Naive thymus-derived CD8-positive, alpha-beta T cell (primary cell): ENCODE data around the gene SLC39A7. TPM values are rescaled to one million over a fixed set of nuclear protein-coding genes. Genes with fewer than 3 reads are reported as not detected.

Source experiments
- ATAC-seq, 2 donors: fragments of 150-1000 bp; cut with Tn5 transposase in 1 of 2; sonication (Bioruptor Pico), chemical (Tn5 transposase) in 1 of 2; 1 replicate in 1 of 2; 2 replicates in 1 of 2; pipeline ENCODE4 v1.10.0; 2021; ENCODE audit warnings: mild to moderate bottlenecking in 2 of 2, moderate library complexity in 2 of 2
- POLR2A ChIA-PET: fragments of 350-600 bp; sonication (Branson Sonifier 250); formaldehyde crosslinking; loops from one replicate; lab custom pipeline; 2021; ENCODE audit warnings: antibody characterized with exemption; lab: Charles Lee
- DNase-seq, 10 donors: peaks; one replicate each; pipeline versions ENCODE4 v3.0.0 to v3.0.0-alpha.2; 2020 to 2022
- H3K27ac Mint-ChIP-seq, 10 donors: one replicate each; pipeline ENCODE4 v1.8.0; 2020 to 2022; ENCODE audit warnings: mild to moderate bottlenecking in 10 of 10, mixed read lengths in 10 of 10, moderate library complexity in 4 of 10, inconsistent platforms in 1 of 10
- H3K27me3 Mint-ChIP-seq, 5 donors: one replicate each; pipeline ENCODE4 v1.8.0; 2021 to 2022; ENCODE audit warnings: mixed read lengths in 5 of 5
- H3K36me3 Mint-ChIP-seq, 3 donors: one replicate each; pipeline ENCODE4 v1.8.0; 2020 to 2022; ENCODE audit warnings: mixed read lengths in 3 of 3, mild to moderate bottlenecking in 2 of 3, inconsistent platforms in 1 of 3
- H3K4me1 Mint-ChIP-seq, 4 donors: one replicate each; pipeline ENCODE4 v1.8.0; 2021 to 2022; ENCODE audit warnings: mixed read lengths in 4 of 4
- H3K4me3 Mint-ChIP-seq, 10 donors: one replicate each; pipeline ENCODE4 v1.8.0; 2020 to 2022; ENCODE audit warnings: mild to moderate bottlenecking in 10 of 10, mixed read lengths in 10 of 10, moderate library complexity in 6 of 10, inconsistent platforms in 1 of 10
- H3K9me3 Mint-ChIP-seq, 9 donors: one replicate each; pipeline ENCODE4 v1.8.0; 2020 to 2022; ENCODE audit warnings: mixed read lengths in 9 of 9, mild to moderate bottlenecking in 3 of 9, inconsistent platforms in 1 of 9, moderate library complexity in 1 of 9
- polyA plus RNA-seq, 3 donors: library from polyadenylated mRNA; unstranded; fragments of 300-500 nt; fragmentation: Illumina TruSeq; gene quantifications; one replicate each; pipeline ENCODE4 v1.2.3, GENCODE V29; 2021
- total RNA-seq, 8 experiments: library from RNA in 2 of 8; stranded (reverse) in 2 of 8; gene quantifications; one replicate each; pipeline ENCODE4 v1.2.3 and lab custom pipeline; 2021 to 2026

Gene SLC39A7
- total and polyA plus RNA-seq, 5 experiments from 2014 or later = 18.8 to 36.4 (median 23.8) TPM

DNA sequence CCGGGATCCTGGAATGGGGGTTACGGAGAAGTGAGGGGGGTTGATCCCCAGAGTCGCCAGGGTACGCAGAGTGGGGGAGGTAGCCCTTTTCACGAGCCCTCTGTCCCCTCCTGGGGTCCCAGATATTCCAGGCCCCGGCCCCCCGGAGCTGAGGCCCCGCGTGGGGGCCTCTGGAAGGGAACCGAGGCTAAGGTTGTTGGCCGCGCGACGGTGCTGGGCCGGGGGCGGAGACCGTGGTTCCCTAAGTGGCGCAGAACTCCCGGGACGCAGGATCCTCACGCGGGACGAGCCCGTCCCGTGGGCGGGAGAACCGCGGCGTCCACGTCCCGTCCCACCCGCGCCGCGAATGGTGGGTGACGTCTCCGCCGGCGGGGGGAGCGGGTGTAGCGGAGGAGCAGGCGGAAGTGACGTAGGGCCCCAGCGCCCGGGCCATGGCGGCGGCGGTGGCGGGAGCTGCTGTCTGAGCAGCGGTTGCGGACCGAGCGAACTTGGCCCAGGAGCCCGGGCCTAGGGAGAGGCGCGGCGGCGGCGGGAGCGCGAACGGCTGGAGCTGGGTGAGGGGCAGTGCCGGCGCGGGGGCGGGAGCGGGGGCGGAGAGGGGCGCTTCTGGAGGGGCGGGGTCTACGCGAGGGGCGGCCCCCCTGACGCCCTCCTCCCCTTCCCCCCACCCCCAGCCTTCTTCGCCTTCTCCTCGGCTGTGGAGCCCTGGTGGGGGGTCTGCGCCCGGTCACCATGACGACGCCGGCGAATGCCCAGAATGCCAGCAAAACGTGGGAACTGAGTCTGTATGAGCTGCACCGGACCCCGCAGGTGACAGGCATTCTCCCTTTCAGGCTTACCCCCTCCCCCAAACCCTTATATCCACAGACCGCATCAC lies 7.7 kb downstream of the SLC39A7 start, which contains the start of gene RING1:
Gene RING1 (plus strand): TSS at position 410 of the 877 bp plus-strand sequence. CDS start 323 bp downstream, at position 733.
- H3K27ac Mint-ChIP-seq = peak within 1 kb of the TSS; percentile 88 to 98 (median 96)
- peaks cover 0 to 31% (median 7%) of the 10 kb centered on the region in 3 donors for H3K36me3 Mint-ChIP-seq
- H3K4me3 Mint-ChIP-seq = peak within 1 kb of the TSS; percentile 84 to 99 (median 94)
- no peaks in the 10 kb centered on the region for H3K9me3 Mint-ChIP-seq
- H3K27me3 Mint-ChIP-seq = peaks cover 0 to 3% (median 0%) of the 10 kb centered on the region in 5 donors
- DNase-seq (peak; percentile 79 to 91 (median 87)), ATAC-seq (peak; percentile 58 to 69)
- peaks cover 38 to 66% (median 61%) of the 10 kb centered on the region in 4 donors for H3K4me1 Mint-ChIP-seq
- POLR2A ChIA-PET = interaction anchor here (0.5 to 3.5 kb wide), 29 partner anchors 8 to 972 kb away, joined by 3 to 43 read pairs (median 5); partner anchors contain the start of genes B3GALT4, COL11A2, PFDN6 and PSMB8

DNA sequence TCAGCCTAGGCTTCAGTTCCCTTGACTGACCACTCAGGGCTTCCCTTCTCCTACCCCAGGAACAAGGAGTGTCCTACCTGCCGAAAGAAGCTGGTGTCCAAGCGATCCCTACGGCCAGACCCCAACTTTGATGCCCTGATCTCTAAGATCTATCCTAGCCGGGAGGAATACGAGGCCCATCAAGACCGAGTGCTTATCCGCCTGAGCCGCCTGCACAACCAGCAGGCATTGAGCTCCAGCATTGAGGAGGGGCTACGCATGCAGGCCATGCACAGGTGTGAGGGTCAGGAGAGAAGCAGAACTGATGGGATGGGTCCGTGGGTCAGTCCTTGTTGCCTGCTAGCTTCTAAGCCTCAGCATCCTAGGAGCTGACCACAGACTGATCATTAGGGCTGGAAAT lies 9.2 kb downstream of the SLC39A7 start:
- DNase-seq (no peak), ATAC-seq (no peak)
- peak overlapping the region in 9 of 10 donors; percentile 42 to 99 (median 93) for H3K4me3 Mint-ChIP-seq
- peak overlapping the region in 9 of 10 donors; percentile 15 to 98 (median 88) for H3K27ac Mint-ChIP-seq
- H3K9me3 Mint-ChIP-seq = no peaks in the 10 kb centered on the region
- peaks cover 0 to 8% (median 0%) of the 10 kb centered on the region in 5 donors for H3K27me3 Mint-ChIP-seq
- H3K4me1 Mint-ChIP-seq = peaks cover 47 to 71% (median 64%) of the 10 kb centered on the region in 4 donors
- peaks cover 0 to 24% (median 7%) of the 10 kb centered on the region in 3 donors for H3K36me3 Mint-ChIP-seq
- POLR2A ChIA-PET = interaction anchor here (0.6 to 3.5 kb wide), 9 partner anchors 9 to 238 kb away, joined by 3 to 43 read pairs (median 10); partner anchors contain the start of genes COL11A2, RPS18, RXRB and SLC39A7

DNA sequence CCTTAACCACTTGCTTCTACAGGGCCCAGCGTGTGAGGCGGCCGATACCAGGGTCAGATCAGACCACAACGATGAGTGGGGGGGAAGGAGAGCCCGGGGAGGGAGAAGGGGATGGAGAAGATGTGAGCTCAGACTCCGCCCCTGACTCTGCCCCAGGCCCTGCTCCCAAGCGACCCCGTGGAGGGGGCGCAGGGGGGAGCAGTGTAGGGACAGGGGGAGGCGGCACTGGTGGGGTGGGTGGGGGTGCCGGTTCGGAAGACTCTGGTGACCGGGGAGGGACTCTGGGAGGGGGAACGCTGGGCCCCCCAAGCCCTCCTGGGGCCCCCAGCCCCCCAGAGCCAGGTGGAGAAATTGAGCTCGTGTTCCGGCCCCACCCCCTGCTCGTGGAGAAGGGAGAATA lies 10.5 kb downstream of the SLC39A7 start:
- peaks cover 45 to 72% (median 57%) of the 10 kb centered on the region in 4 donors for H3K4me1 Mint-ChIP-seq
- H3K36me3 Mint-ChIP-seq = peaks cover 0 to 24% (median 7%) of the 10 kb centered on the region in 3 donors
- POLR2A ChIA-PET = interaction anchor here (0.6 to 1.5 kb wide), 4 partner anchors 12 to 98 kb away, joined by 3 to 5 read pairs (median 4); no protein-coding TSS in a partner anchor
- H3K9me3 Mint-ChIP-seq = no peaks in the 10 kb centered on the region
- no peak overlapping the region for H3K27ac Mint-ChIP-seq
- DNase-seq = no peak
- H3K4me3 Mint-ChIP-seq = peak overlapping the region in 1 of 10 donors; percentile 51
- peaks cover 0 to 8% (median 0%) of the 10 kb centered on the region in 5 donors for H3K27me3 Mint-ChIP-seq
- no peak for ATAC-seq

DNA sequence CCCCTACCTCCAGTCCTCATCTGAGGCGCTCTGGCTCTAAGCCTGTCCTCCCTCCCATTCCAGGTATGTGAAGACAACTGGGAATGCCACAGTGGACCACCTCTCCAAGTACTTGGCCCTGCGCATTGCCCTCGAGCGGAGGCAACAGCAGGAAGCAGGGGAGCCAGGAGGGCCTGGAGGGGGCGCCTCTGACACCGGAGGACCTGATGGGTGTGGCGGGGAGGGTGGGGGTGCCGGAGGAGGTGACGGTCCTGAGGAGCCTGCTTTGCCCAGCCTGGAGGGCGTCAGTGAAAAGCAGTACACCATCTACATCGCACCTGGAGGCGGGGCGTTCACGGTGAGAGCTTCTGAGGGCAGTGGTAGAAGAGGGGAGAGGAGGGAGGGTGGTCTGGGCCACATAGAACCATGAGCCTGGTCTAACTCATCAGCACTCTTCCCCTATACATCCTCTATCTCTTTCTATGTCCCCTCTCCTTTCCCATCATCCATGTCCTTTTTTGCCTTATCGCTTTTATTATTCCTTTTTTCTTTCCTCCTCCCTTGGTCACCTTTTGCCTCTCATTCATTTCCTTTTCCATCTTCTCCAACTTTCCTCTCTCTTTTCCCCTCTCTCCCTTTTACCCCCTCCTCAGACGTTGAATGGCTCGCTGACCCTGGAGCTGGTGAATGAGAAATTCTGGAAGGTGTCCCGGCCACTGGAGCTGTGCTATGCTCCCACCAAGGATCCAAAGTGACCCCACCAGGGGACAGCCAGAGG lies 11.2 kb downstream of the SLC39A7 start:
- peak overlapping the region in 6 of 10 donors; percentile 31 to 87 (median 49) for H3K4me3 Mint-ChIP-seq
- no peaks in the 10 kb centered on the region for H3K9me3 Mint-ChIP-seq
- peak overlapping the region in 3 of 10 donors; percentile 59 to 95 (median 73) for H3K27ac Mint-ChIP-seq
- POLR2A ChIA-PET = interaction anchor here (0.8 to 1.5 kb wide), 6 partner anchors 12 to 240 kb away, joined by 3 to 5 read pairs (median 3); partner anchors contain the start of genes RPS18 and VPS52
- peaks cover 46 to 75% (median 57%) of the 10 kb centered on the region in 4 donors for H3K4me1 Mint-ChIP-seq
- ATAC-seq (no peak), DNase-seq (no peak)
- H3K27me3 Mint-ChIP-seq = peaks cover 0 to 8% (median 0%) of the 10 kb centered on the region in 5 donors
- peaks cover 0 to 24% (median 7%) of the 10 kb centered on the region in 3 donors for H3K36me3 Mint-ChIP-seq

DNA sequence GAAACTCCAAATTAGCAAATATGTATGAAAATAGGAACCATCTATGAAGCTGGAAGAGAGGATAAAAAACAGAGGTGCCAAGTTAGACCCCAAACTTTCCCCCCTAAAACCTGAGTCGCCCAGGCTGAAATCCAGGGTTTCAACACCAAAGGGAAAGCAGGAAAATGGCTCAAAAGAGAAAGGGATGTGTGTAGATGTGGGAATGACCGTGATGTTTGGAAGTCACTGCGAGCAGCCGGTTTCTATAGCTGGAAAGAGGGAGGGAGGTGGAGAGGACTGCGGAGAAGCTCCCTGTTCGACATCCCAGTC lies 12.1 kb downstream of the SLC39A7 start:
- H3K36me3 Mint-ChIP-seq = peaks cover 0 to 24% (median 7%) of the 10 kb centered on the region in 3 donors
- POLR2A ChIA-PET = interaction anchor here (0.7 to 1.5 kb wide), 5 partner anchors 17 to 241 kb away, joined by 3 read pairs; partner anchors contain the start of genes RPS18 and VPS52
- no peak for DNase-seq
- no peak for ATAC-seq
- H3K4me3 Mint-ChIP-seq = peak overlapping the region; percentile 82 to 97 (median 87)
- H3K27me3 Mint-ChIP-seq = peaks cover 0 to 8% (median 0%) of the 10 kb centered on the region in 5 donors
- no peaks in the 10 kb centered on the region for H3K9me3 Mint-ChIP-seq
- H3K4me1 Mint-ChIP-seq = peaks cover 44 to 82% (median 58%) of the 10 kb centered on the region in 4 donors
- H3K27ac Mint-ChIP-seq = peak overlapping the region; percentile 3 to 95 (median 82)

DNA sequence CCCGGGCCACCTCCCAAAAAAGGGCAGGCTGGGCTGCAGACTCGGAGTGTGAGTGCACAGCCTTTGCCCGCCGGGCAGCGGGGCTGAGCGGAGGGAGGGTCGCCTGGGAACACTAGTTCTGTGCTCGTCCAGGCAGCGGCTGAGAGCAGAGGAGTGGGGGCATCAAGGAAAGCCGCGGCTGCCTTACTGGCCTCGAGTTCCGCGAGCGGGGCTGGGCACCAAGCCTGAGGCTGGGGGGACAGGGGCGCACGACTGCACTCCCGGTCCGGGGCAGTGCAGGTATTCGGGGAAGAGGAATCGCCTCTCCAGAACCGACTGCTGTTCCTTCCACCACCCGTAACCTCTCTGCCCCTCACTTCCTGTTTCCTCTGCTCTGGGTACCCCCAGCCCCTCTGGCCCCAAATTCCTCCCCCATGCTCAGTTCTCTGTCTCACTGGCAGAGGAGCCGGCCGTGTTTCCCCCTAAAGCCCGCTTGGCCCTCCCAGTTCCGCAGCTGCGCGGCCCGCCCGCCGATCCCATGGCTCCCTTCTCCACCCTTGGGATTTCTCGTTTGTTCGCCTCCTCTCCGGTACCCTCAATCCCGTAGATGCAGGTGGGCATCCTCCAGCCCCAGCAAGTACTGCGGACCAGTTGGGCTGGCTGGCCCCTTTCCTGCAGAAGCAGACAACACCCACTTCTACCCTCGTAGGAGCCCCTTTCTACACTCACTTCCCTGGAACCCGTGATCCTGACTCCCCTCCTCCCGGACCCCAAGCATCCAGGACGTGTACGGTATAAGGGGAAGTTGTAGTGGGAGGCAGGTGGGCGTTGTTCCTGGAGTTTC lies 12.7 kb downstream of the SLC39A7 start:
- ATAC-seq (peak; percentile 35 to 47), DNase-seq (peak in 2 of 10 donors; percentile 41 to 44)
- Mint-ChIP-seq H3K4me1 (peaks cover 43 to 85% (median 58%) of the 10 kb centered on the region in 4 donors), H3K4me3 (peak overlapping the region; percentile 82 to 97 (median 87)), H3K27ac (peak overlapping the region; percentile 57 to 95 (median 87)), H3K9me3 (no peaks in the 10 kb centered on the region), H3K36me3 (peaks cover 0 to 24% (median 7%) of the 10 kb centered on the region in 3 donors), H3K27me3 (peaks cover 0 to 10% (median 2%) of the 10 kb centered on the region in 5 donors)
- POLR2A ChIA-PET = interaction anchor here (0.6 to 1.2 kb wide), 3 partner anchors 16 to 58 kb away, joined by 3 read pairs; partner anchors contain the start of genes RPS18 and VPS52

DNA sequence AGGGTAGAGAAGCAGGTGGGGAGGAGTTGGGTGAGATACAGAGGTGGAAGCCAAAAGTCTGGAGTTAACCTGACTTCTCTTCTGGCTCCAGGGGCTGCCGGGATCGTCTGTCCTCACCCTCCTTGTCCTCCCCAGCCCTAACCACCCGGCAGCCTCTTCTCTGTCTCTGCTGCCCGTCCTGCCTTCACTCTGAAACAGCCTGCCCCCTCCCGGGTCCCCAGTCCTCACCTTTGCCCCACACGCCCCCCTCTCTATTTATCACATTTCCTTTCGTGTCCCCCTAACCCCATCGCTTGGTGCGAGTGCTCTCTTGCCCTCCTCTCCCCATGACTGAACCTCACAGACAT lies 13.3 kb downstream of the SLC39A7 start:
- peak overlapping the region; percentile 82 to 97 (median 87) for H3K4me3 Mint-ChIP-seq
- H3K27ac Mint-ChIP-seq = peak overlapping the region; percentile 11 to 95 (median 88)
- peaks cover 0 to 12% (median 2%) of the 10 kb centered on the region in 5 donors for H3K27me3 Mint-ChIP-seq
- H3K4me1 Mint-ChIP-seq = peaks cover 41 to 81% (median 54%) of the 10 kb centered on the region in 4 donors
- no peaks in the 10 kb centered on the region for H3K9me3 Mint-ChIP-seq
- peaks cover 0 to 24% (median 7%) of the 10 kb centered on the region in 3 donors for H3K36me3 Mint-ChIP-seq
- ATAC-seq (peak; percentile 8 to 10), DNase-seq (no peak)
- POLR2A ChIA-PET = interaction anchor here (0.6 kb wide), 1 partner anchor 16 kb away, joined by 3 read pairs; no protein-coding TSS in a partner anchor

DNA sequence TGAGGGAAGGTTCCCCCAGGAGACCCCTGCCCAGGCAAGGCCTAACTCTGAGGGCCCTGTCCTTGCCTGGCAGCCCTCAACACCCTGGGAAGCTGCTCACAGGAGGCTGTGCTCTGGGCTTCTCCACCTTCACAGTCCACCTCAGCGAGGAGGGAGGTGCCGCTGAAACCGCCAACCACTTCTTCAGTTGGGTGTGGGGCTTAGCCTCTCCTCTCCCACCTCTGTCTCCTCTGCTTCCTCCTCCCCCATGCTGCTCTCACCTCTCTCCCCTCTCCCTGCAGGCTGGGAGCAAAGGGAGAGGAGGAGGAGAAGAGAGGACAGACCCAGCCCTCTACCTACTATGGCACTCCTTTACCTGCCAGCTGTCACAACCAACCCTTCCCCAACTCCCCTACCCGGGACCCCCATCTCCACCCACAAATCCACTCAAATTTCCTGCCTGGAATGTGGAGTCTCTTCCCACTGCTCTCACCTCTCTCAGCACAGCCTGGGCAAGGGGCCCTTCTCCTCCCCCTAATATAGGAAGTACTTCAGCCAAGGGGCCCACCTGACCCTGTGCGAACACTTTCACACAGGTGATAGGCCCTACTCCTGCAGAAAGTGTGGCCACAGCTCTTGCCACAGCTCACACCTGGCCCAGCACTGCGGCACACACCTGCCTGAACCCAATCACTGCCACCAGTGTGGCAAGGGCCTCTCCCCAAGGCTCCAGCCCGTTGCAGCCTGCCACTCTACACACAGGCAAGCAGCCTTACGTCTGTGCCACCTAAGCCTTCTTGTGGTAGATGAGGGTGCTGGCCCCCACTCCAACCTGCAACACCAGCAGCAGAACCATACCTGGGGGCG lies 14.8 kb downstream of the SLC39A7 start:
- H3K27ac Mint-ChIP-seq = peak overlapping the region in 9 of 10 donors; percentile 75 to 97 (median 91)
- ATAC-seq (peak; percentile 32 to 53), DNase-seq (no peak)
- POLR2A ChIA-PET = interaction anchor here (0.6 to 1.2 kb wide), 7 partner anchors 8 to 84 kb away, joined by 3 to 5 read pairs (median 4); partner anchors contain the start of genes RING1, RXRB and SLC39A7
- H3K4me1 Mint-ChIP-seq = peaks cover 28 to 66% (median 45%) of the 10 kb centered on the region in 4 donors
- peaks cover 0 to 13% (median 5%) of the 10 kb centered on the region in 3 donors for H3K36me3 Mint-ChIP-seq
- H3K27me3 Mint-ChIP-seq = peaks cover 0 to 16% (median 2%) of the 10 kb centered on the region in 5 donors
- no peaks in the 10 kb centered on the region for H3K9me3 Mint-ChIP-seq
- H3K4me3 Mint-ChIP-seq = peak overlapping the region in 8 of 10 donors; percentile 84 to 97 (median 87)

DNA sequence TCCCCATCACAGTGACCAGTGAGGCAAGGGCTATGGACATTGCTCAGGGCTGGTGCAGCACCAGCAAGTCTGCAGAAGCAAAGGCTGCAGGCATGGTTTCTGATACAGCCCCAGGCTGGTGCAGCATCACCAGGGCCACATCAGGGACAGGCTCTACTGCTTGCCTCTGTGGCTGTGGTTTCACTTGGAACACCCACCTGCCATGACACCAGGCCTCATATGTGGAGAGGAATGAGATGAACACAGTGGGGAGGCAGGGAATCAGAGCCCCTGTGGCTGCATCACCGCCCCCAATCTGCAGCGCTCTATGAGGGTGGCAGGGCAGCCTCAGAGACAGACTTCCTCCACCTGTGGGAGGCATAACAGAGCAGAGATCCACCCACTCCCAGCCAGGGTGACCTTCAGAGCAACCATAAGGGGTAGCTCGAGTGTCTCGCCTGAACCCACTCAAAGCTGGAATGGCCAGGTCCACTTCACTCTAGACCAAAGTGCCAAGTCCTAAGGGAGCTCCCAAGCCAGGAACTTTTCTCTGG lies 15.5 kb downstream of the SLC39A7 start:
- peak overlapping the region in 6 of 10 donors; percentile 71 to 97 (median 87) for H3K4me3 Mint-ChIP-seq
- H3K4me1 Mint-ChIP-seq = peaks cover 27 to 62% (median 45%) of the 10 kb centered on the region in 4 donors
- peaks cover 0 to 17% (median 2%) of the 10 kb centered on the region in 5 donors for H3K27me3 Mint-ChIP-seq
- H3K36me3 Mint-ChIP-seq = peaks cover 0 to 8% (median 0%) of the 10 kb centered on the region in 3 donors
- DNase-seq (peak in 1 of 10 donors; percentile 25), ATAC-seq (peak; percentile 26 to 48)
- H3K9me3 Mint-ChIP-seq = no peaks in the 10 kb centered on the region
- POLR2A ChIA-PET = interaction anchor here (0.7 to 1.2 kb wide), 2 partner anchors 8 to 32 kb away, joined by 3 to 4 read pairs; partner anchors contain the start of gene RING1
- H3K27ac Mint-ChIP-seq = peak overlapping the region in 9 of 10 donors; percentile 28 to 97 (median 91)

DNA sequence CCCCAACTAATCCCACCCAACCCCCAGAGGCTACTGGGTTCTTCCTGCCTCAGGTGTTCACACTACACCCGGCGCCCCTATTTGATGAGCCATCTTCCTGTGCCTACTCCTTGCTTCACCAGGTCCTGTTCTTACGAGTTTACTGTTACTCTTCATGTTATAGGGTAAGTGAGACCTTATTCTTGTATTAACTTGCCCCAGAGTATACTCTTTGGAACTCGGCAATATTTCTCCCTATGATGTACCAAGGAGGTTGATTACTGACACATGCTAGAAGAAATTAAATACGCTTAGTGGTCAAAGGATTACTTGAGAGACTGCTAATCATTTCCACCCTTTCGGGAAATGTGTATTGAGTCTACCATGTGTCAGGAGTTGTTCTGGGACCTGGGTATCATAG lies 16.6 kb downstream of the SLC39A7 start:
- ATAC-seq (no peak), DNase-seq (no peak)
- H3K4me1 Mint-ChIP-seq = peaks cover 26 to 57% (median 44%) of the 10 kb centered on the region in 4 donors
- POLR2A ChIA-PET = interaction anchor here (1.2 kb wide), 1 partner anchor 9 kb away, joined by 3 read pairs; the partner anchor contains the start of gene RING1
- peaks cover 0 to 4% (median 0%) of the 10 kb centered on the region in 3 donors for H3K36me3 Mint-ChIP-seq
- H3K27ac Mint-ChIP-seq = peak overlapping the region in 4 of 10 donors; percentile 7 to 56 (median 33)
- H3K27me3 Mint-ChIP-seq = peaks cover 0 to 26% (median 2%) of the 10 kb centered on the region in 5 donors
- H3K4me3 Mint-ChIP-seq = peak overlapping the region in 1 of 10 donors; percentile 11
- no peaks in the 10 kb centered on the region for H3K9me3 Mint-ChIP-seq
